Measurements from ENCODE around the gene FAM200B. TPM values are rescaled to one million over a fixed set of nuclear protein-coding genes. Genes with fewer than 3 reads are reported as not detected.

FAM200B gene
- total and polyA plus RNA-seq, 2 experiments from 2014 or later, result 34.4 to 88.0 TPM

DNA sequence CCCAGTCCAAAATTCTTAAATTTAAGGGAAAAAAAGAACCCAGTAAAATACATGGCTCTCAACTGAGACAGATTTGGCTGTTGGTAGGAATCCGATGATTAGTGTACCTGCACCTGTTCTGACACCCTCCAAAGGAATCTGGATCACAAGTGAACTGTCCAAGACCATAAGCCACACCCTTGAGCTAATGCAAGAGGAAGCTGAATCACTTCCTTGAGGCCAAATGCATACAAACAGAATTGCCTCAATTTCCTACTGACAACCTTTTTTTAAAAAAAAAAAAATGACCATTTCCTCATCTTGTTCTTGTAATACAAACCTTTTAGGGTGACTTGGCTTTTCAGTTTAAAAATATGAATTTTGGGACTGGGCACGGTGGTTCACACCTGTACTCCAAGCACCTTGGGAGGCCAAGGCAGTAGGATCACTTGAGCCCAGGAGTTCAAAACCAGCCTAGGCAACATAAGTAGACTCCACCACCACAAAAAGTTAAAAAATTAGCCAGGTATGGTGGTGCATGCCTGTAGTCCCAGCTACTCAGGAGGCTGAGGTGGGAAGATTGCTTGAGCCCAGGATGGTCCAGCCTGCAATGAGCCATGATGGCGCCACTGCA is 15.8 kb upstream of the FAM200B start (continued):
- TF ChIP-seq, protein P1, sequence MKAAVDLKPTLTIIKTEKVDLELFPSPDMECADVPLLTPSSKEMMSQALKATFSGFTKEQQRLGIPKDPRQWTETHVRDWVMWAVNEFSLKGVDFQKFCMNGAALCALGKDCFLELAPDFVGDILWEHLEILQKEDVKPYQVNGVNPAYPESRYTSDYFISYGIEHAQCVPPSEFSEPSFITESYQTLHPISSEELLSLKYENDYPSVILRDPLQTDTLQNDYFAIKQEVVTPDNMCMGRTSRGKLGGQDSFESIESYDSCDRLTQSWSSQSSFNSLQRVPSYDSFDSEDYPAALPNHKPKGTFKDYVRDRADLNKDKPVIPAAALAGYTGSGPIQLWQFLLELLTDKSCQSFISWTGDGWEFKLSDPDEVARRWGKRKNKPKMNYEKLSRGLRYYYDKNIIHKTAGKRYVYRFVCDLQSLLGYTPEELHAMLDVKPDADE (IDR thresholded peaks at IDR 0.05), result no peak
- TF ChIP-seq, protein P2, sequence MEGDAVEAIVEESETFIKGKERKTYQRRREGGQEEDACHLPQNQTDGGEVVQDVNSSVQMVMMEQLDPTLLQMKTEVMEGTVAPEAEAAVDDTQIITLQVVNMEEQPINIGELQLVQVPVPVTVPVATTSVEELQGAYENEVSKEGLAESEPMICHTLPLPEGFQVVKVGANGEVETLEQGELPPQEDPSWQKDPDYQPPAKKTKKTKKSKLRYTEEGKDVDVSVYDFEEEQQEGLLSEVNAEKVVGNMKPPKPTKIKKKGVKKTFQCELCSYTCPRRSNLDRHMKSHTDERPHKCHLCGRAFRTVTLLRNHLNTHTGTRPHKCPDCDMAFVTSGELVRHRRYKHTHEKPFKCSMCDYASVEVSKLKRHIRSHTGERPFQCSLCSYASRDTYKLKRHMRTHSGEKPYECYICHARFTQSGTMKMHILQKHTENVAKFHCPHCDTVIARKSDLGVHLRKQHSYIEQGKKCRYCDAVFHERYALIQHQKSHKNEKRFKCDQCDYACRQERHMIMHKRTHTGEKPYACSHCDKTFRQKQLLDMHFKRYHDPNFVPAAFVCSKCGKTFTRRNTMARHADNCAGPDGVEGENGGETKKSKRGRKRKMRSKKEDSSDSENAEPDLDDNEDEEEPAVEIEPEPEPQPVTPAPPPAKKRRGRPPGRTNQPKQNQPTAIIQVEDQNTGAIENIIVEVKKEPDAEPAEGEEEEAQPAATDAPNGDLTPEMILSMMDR (conservative IDR thresholded peaks at IDR 0.05; ENCODE audit: low read depth in 2 of 2), result no peak
- TF ChIP-seq JUNB (IDR thresholded peaks at IDR 0.05; ENCODE audit: unreplicated experiment) (no peak), ZNF114 (CRISPR knock-in tag; IDR thresholded peaks at IDR 0.05) (no peak), STAT1 (IDR thresholded peaks at IDR 0.05; ENCODE audit: unreplicated experiment) (no peak), EZH2phosphoT487 (IDR thresholded peaks at IDR 0.05; ENCODE audit: unreplicated experiment) (no peak), POLR2AphosphoS5 (IDR thresholded peaks at IDR 0.05; ENCODE audit: low read depth) (no peak)

DNA sequence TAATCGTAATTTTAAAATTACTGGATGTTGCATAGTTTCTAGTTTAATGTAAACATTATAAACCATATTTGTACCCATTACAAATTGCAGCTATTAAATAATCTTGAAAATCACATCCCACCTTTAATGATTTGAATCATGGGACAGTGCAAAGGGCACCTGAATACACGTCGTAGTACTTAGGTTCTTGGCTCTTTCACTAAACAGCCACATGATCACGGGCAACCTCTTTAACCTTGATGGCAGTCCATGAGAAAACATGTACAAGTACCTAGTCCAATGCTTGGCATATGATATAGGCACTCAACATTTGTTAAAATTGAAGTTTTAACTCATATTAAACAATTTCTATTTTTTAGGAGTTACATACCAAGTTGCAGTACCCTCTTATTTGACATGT is 14.6 kb upstream of the FAM200B start:
- DNase-seq (ENCODE audit: low spot score), result no peak
- no peaks in the 10 kb centered on the region; the same call in none of the 2 replicates for H4K20me1 ChIP-seq (replicated peaks; ENCODE audit: insufficient read depth)
- H3K36me3 Mint-ChIP-seq (ENCODE audit: low read depth), result peaks cover 23% of the 10 kb centered on the region; the same call in 2 of the 3 replicates
- no peaks in the 10 kb centered on the region for H3K4me1 Mint-ChIP-seq
- no peaks in the 10 kb centered on the region for H3K9me2 ChIP-seq (ENCODE audit: insufficient read depth)
- H3K36me3 ChIP-seq (ENCODE audit: insufficient read depth), result peaks cover 9% of the 10 kb centered on the region
- H3K4me3 ChIP-seq, result no peak overlapping the region
- no peak overlapping the region for H3K4me2 ChIP-seq
- no peak for ATAC-seq
- H3F3A ChIP-seq (replicated peaks; ENCODE audit: low read depth), result no peaks in the 10 kb centered on the region
- H3K27me3 ChIP-seq (ENCODE audit: insufficient read depth), result no peaks in the 10 kb centered on the region
- H3K4me3 Mint-ChIP-seq, result no peak overlapping the region
- H3K4me1 ChIP-seq (ENCODE audit: insufficient read depth), result no peaks in the 10 kb centered on the region
- no peaks in the 10 kb centered on the region for H3K9me3 Mint-ChIP-seq
- no peak overlapping the region for H3K27ac ChIP-seq (ENCODE audit: low read depth)
- H3K79me2 ChIP-seq (replicated peaks; ENCODE audit: insufficient read depth), result peaks cover 23% of the 10 kb centered on the region
- H2AFZ ChIP-seq, result no peak overlapping the region
- H3K27ac Mint-ChIP-seq, result no peak overlapping the region
- H3K27me3 Mint-ChIP-seq (ENCODE audit: insufficient read depth, low read depth, poor library complexity), result no peaks in the 10 kb centered on the region
- no peak for TF ChIP-seq NANOG (IDR thresholded peaks at IDR 0.05; ENCODE audit: borderline replicate concordance)
- TF ChIP-seq, protein P1 (IDR thresholded peaks at IDR 0.05), result no peak
- TF ChIP-seq ZNF114 (CRISPR knock-in tag; IDR thresholded peaks at IDR 0.05), result no peak
- TF ChIP-seq EZH2 (IDR thresholded peaks at IDR 0.05; ENCODE audit: low read depth, unreplicated experiment), result no peak
- no peak for TF ChIP-seq POLR2AphosphoS5 (IDR thresholded peaks at IDR 0.05; ENCODE audit: low read depth)
- TF ChIP-seq, protein P3, sequence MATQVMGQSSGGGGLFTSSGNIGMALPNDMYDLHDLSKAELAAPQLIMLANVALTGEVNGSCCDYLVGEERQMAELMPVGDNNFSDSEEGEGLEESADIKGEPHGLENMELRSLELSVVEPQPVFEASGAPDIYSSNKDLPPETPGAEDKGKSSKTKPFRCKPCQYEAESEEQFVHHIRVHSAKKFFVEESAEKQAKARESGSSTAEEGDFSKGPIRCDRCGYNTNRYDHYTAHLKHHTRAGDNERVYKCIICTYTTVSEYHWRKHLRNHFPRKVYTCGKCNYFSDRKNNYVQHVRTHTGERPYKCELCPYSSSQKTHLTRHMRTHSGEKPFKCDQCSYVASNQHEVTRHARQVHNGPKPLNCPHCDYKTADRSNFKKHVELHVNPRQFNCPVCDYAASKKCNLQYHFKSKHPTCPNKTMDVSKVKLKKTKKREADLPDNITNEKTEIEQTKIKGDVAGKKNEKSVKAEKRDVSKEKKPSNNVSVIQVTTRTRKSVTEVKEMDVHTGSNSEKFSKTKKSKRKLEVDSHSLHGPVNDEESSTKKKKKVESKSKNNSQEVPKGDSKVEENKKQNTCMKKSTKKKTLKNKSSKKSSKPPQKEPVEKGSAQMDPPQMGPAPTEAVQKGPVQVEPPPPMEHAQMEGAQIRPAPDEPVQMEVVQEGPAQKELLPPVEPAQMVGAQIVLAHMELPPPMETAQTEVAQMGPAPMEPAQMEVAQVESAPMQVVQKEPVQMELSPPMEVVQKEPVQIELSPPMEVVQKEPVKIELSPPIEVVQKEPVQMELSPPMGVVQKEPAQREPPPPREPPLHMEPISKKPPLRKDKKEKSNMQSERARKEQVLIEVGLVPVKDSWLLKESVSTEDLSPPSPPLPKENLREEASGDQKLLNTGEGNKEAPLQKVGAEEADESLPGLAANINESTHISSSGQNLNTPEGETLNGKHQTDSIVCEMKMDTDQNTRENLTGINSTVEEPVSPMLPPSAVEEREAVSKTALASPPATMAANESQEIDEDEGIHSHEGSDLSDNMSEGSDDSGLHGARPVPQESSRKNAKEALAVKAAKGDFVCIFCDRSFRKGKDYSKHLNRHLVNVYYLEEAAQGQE (IDR thresholded peaks at IDR 0.05; ENCODE audit: unreplicated experiment), result no peak
- no peak for TF ChIP-seq ZNF331 (CRISPR knock-in tag; IDR thresholded peaks at IDR 0.05; ENCODE audit: low read depth)
- no peak for TF ChIP-seq JUNB (IDR thresholded peaks at IDR 0.05; ENCODE audit: unreplicated experiment)
- TF ChIP-seq, protein P2 (conservative IDR thresholded peaks at IDR 0.05; ENCODE audit: low read depth in 2 of 2), result no peak
- no peak for TF ChIP-seq STAT1 (IDR thresholded peaks at IDR 0.05; ENCODE audit: unreplicated experiment)

All from GM23338 (cell line).